HG03469 (cell line): Measurements from ENCODE around the gene RNF34.
"Not testable (repeated sequence)": the region's sequence is repeated elsewhere in the genome, so short reads cannot be mapped to it uniquely, and the experiment has no call there.

Experiments used
- ATAC-seq: cut with Tn5 transposase; IDR thresholded peaks from one replicate; pipeline ENCODE4 v1.9.1; 2021; ENCODE audit warnings: mild to moderate bottlenecking, moderate library complexity, moderate number of reproducible peaks; ENCODE audit not compliant: unreplicated experiment

RNF34 gene, protein sequence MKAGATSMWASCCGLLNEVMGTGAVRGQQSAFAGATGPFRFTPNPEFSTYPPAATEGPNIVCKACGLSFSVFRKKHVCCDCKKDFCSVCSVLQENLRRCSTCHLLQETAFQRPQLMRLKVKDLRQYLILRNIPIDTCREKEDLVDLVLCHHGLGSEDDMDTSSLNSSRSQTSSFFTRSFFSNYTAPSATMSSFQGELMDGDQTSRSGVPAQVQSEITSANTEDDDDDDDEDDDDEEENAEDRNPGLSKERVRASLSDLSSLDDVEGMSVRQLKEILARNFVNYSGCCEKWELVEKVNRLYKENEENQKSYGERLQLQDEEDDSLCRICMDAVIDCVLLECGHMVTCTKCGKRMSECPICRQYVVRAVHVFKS

GRCh38 chr12:121399391-121400331, at the start of gene RNF34:
RNF34 (plus strand) TSS chr12:121400118; CDS start chr12:121400213, 95 bp downstream.
- peak; percentile 74 for ATAC-seq

GRCh38 chr12:121351820-121352681, 47.9 kb upstream of the RNF34 start, which contains the start of gene ANAPC5:
ANAPC5 (minus strand) TSS chr12:121352411; CDS start chr12:121352340, 71 bp downstream.
- peak; percentile 89 for ATAC-seq

DNA sequence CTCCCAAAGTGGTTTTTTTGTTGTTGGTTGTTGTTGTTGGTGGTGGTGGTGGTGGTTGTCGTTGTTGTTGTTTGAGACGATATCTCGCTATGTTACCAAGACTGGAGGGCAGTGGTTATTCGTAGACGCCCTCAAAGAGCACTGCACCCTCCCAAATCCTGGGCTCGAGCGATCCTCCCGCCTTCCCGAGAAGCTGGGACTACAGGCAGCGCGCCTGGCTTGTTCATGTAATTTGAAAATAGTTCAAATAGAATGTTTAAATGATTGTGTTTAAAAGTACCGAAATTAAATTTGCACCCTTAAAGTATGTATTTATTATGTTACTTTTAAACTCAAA, 47.3 kb upstream of the RNF34 start:
- ATAC-seq, result no peak

GRCh38 chr12:121355818-121356217, 44.1 kb upstream of the RNF34 start:
- no peak for ATAC-seq

GRCh38 chr12:121356657-121357056, 43.3 kb upstream of the RNF34 start:
- no peak for ATAC-seq

GRCh38 chr12:121357331-121357730, 42.6 kb upstream of the RNF34 start:
- ATAC-seq, result no peak

- ATAC-seq, result no peak
Measured at GRCh38 chr12:121358073-121358472, 41.8 kb upstream of the RNF34 start.

DNA sequence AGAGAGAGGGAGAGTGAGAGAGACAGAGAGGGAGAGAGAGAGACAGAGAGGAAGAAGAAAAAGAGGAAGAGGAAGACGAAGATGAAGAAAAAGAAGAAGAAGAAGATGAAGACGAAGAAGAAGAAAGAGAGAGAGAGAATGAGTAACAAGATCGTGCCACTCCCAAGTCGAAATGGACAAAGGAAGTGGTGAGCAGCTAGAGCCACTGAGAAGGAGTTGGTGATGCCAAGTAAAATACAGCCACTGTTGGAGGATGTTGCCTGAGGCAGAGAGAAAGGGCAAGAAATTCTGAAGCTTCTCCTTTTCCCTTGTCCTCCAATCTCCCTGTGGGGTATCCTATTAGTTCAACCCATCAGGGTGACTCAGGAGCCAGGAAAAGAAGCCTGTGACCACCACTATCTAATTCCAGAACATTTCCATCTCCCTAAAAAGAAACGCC, 35.2 kb upstream of the RNF34 start:
- no peak for ATAC-seq

- ATAC-seq, result no peak
Measured at GRCh38 chr12:121365416-121366062, 34.4 kb upstream of the RNF34 start.

DNA sequence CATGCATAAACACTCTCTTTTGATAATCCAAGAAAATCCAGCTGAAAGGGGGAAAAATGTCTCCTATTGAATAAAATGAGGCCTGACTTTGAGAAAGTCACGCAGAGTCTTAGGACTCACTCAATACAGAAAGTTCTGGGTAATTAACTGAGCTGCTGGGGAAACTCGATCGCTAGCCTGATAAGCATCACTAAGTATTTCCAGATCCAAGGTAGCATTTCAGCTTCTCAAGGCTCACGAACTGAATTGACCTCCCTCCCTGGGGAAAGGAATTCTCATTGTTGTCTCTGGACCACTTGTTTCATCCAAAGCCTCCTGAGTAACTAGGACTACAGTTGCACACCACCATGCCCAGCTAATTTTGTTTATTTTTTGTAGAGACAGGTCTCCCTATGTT, 33.9 kb upstream of the RNF34 start:
- ATAC-seq, result no peak

DNA sequence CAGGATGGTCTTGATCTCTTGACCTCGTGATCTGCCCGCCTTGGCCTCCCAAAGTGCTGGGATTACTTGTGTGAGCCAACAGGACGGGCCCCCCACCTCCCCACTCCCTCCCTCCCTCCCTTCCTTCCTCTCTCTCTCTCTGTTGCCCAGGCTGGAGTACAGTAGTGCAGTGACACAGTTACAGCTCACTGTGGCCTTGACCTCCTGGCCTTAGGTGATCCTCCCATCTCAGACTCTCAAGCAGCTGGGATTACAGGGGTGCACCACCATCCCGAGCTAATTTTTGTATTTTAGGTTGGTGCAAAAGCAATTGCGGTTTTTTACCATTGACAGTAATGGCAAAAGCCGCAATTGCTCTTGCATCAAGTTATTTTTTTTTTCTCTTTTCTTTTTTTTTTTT, 28.5 kb upstream of the RNF34 start:
- no peak for ATAC-seq

- ATAC-seq, result no peak
Measured at GRCh38 chr12:121373755-121374154, 26.2 kb upstream of the RNF34 start.

DNA sequence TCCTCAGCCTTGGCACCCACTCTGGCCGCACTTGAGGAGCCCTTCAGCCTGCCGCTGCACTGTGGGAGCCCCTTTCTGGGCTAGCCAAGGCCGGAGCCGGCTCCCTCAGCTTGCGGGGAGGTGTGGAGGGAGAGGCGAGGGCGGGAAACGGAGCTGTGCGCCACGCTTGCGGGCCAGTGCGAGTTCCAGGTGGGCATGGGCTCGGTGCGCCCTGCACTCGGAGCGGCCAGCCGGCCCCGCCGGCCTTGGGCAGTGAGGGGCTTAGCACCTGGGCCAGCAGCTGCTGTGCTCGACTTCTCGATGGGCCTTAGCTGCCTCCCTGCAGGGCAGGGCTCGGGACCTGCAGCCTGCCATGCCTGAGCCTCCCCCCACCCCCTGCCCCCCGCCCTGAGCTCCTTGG, 25.6 kb upstream of the RNF34 start:
- not testable (repeated sequence) for ATAC-seq

- ATAC-seq, result not testable (repeated sequence)
Measured at GRCh38 chr12:121374945-121375584, 24.9 kb upstream of the RNF34 start.

DNA sequence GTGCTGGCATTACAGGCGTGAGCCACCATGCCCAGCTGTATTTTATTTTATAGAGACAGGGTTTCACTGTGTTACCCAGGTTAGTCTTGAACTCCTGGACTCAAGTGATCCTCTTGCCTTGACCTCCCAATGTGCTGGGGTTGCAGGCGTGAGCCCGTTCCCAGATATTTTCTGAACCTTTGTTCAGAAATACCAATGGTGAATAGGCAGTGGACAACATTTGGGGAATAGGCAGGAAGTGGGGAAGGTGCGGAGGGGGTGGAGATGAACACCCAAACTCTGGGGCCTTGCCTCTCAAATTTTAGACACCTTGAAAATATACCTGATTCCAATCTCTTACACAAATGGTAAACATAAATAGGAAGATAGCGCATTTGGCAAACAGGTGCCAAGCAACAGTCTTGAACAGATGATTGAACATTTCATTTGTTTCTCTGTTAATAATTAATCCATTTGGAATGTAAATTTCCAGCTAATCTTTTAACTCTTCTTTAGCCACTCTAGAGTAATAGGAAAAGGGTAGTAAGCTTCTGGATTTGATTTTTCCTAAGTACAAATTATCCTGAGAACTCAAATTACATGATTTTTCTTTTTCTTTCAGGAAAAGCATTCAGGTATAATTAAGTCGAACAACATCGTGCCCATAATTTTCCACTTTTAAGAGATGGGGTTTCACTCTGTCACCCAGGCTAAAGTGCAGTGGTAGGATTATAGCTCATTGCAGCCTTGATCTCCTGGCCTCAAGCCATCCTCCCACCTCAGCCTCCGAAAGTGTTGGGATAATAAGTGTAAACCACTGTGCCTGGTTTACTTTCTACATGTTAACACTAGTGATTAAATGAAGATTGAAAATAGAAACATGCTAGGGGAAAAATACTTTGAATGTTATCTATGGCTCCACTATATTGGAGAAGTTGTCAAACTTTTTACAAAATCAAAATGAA, 22.9 kb upstream of the RNF34 start:
- ATAC-seq, result no peak

DNA sequence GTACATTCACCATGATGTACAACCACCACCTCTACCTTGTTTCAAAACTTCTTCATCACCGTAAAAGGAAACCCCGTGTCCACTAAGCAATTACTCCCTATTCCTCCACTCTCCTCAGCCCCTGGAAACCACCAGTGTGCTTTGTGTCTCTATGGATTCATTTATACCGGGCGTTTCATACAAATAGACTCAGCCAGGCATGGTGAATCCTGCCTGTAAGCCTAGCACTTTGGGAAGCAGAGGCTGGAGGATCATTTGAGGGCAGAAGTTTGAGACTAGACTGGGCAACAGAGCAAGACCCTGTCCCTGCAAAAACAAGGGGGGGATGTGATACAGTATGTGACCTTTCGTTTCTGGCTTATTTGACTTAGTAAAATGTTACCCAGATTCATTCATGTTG, 21.2 kb upstream of the RNF34 start:
- no peak for ATAC-seq

GRCh38 chr12:121379945-121380344, 20.0 kb upstream of the RNF34 start:
- ATAC-seq, result no peak

DNA sequence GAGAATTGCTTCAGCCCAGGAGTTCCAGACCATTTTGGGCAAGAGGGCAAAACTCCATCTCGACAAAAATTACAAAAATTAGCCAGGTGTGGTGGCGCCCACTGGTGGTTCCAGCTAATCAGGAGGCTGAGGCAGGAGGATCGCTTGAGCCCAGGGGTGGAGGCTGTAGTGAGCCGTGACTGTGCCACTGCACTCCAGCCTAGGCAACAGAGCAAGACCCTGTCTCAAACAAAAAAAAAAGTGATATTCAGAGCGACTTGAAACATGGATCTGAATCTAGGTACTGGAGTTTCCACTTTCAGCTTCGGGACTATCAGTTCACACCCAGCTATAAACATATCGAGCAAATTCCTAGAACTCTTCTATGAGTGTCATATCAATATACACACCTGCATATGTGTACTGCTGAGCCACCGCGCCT, 16.3 kb upstream of the RNF34 start:
- no peak for ATAC-seq

- ATAC-seq, result not testable (repeated sequence)
Measured at GRCh38 chr12:121384891-121385290, 15.0 kb upstream of the RNF34 start.
